HepG2 (cell line): ENCODE data around the gene SLC28A1. TPM values are rescaled to one million over a fixed set of nuclear protein-coding genes. Genes with fewer than 3 reads are reported as not detected.

ENCODE experiments used
- ATAC-seq: fragments of 200-7000 bp; cut with Tn5 transposase; 3 replicates; pipeline ENCODE4 v1.9.1; 2020; ENCODE audit warnings: mild to moderate bottlenecking, moderate library complexity
- BruUV-seq: library from RNA; stranded (reverse); fragments of 400-500 nt; replicated peaks from 2 replicates; lab custom pipeline; 2021; lab: Mats Ljungman, UMichigan
- CTCF ChIA-PET: fragments of 300-600 bp; formaldehyde crosslinking; extraction: SDS; loops from one replicate; lab custom pipeline; 2021; ENCODE audit warnings: low total read pairs, inconsistent platforms, low intra/inter-chr PET ratio; lab: Yijun Ruan, JAX
- POLR2A ChIA-PET: fragments of 350-600 bp; sonication (Branson Sonifier 250); formaldehyde crosslinking; loops from one replicate; lab custom pipeline; 2020; ENCODE audit warnings: antibody characterized with exemption, inconsistent platforms; lab: Yijun Ruan, JAX
- DNase-seq: peaks from one replicate; pipeline ENCODE4 v3.0.0-alpha.2; 2015; ENCODE audit warnings: low spot score
- FAIRE-seq: peaks from 3 replicates; lab custom pipeline; 2011; peaks lifted over from hg19 to GRCh38; lab: Jason Lieb, UNC
- H2AFZ ChIP-seq: one replicate; pipeline ENCODE4 v1.6.1; 2011; ENCODE audit warnings: low read length, inconsistent platforms
- H3K27ac ChIP-seq: fragments of 300-600 bp; 3 replicates; pipeline ENCODE4 v1.8.0; 2011; ENCODE audit warnings: mixed run types, mild to moderate bottlenecking, mixed read lengths, low read length, inconsistent platforms; ENCODE audit not compliant: insufficient read depth; ENCODE audit errors: extremely low read length
- H3K27me3 ChIP-seq, 2 experiments: fragments of 200-600 bp in 1 of 2; 2 replicates in 1 of 2; 3 replicates in 1 of 2; pipeline versions ENCODE4 v1.6.0 to v1.8.0; 2011; ENCODE audit warnings: low read length in 2 of 2, mild to moderate bottlenecking in 2 of 2, moderate library complexity in 2 of 2, inconsistent platforms in 1 of 2; ENCODE audit not compliant: insufficient read depth in 2 of 2, control insufficient read depth in 1 of 2
- H3K36me3 ChIP-seq, 2 experiments: fragments of 200-600 bp in 1 of 2; replicated peaks in 1 of 2; 2 replicates in 1 of 2; 3 replicates in 1 of 2; pipeline versions ENCODE4 v1.5.1 to v1.8.0; 2011; ENCODE audit warnings: low read length in 2 of 2, inconsistent platforms in 1 of 2; ENCODE audit not compliant: insufficient read depth in 2 of 2, control insufficient read depth in 1 of 2
- H3K4me1 ChIP-seq: 2 replicates; pipeline ENCODE4 v1.5.1; 2012; ENCODE audit warnings: low read length, inconsistent platforms; ENCODE audit not compliant: insufficient read depth
- H3K4me2 ChIP-seq: 2 replicates; pipeline ENCODE4 v1.6.0; 2011; ENCODE audit warnings: low read depth, low read length, inconsistent platforms
- H3K4me3 ChIP-seq, 3 experiments: fragments of 200-600 bp in 1 of 3; sonication (generic), shearing (Covaris generic) in 1 of 3; replicated peaks in 1 of 3; 2 replicates each; pipeline ENCODE4 v1.5.1; 2011 to 2016; ENCODE audit warnings: low read length in 3 of 3, inconsistent platforms in 2 of 3, low read depth in 2 of 3, mild to moderate bottlenecking in 2 of 3, control low read depth in 1 of 3, mixed read lengths in 1 of 3; ENCODE audit not compliant: insufficient read depth in 1 of 3
- H3K79me2 ChIP-seq: one replicate; pipeline ENCODE4 v1.6.1; 2011; ENCODE audit warnings: low read length, inconsistent platforms; ENCODE audit not compliant: insufficient read depth
- H3K9ac ChIP-seq: 2 replicates; pipeline ENCODE4 v1.6.0; 2011; ENCODE audit warnings: mild to moderate bottlenecking, low read depth, low read length, inconsistent platforms; ENCODE audit not compliant: insufficient read depth
- H3K9me3 ChIP-seq: 2 replicates; pipeline ENCODE4 v1.5.1; 2012; ENCODE audit warnings: mild to moderate bottlenecking, low read length
- H4K20me1 ChIP-seq: 2 replicates; pipeline ENCODE4 v1.6.0; 2011; ENCODE audit warnings: inconsistent platforms, mild to moderate bottlenecking, low read length, moderate library complexity; ENCODE audit not compliant: insufficient read depth
- CAMTA2 ChIP-seq: sonication (generic); formaldehyde crosslinking; IDR thresholded peaks from 2 replicates; pipeline ENCODE4 v1.4.0; 2020; ENCODE audit warnings: mild to moderate bottlenecking, missing genetic modification reagents, borderline replicate concordance
- MAFF ChIP-seq: IDR thresholded peaks from 2 replicates; pipeline ENCODE4 v1.6.1; 2011; ENCODE audit warnings: low read depth, low read length, improper control_type of control experiment
- SALL1 ChIP-seq: sonication (generic); formaldehyde crosslinking; IDR thresholded peaks from 2 replicates; pipeline ENCODE4 v1.8.0; 2022; ENCODE audit warnings: mild to moderate bottlenecking, missing genetic modification reagents
- SIX4 ChIP-seq: sonication (generic); formaldehyde crosslinking; IDR thresholded peaks from 2 replicates; pipeline ENCODE4 v1.4.0; 2020; ENCODE audit warnings: missing genetic modification reagents
- STAG1 ChIP-seq: sonication (generic); formaldehyde crosslinking; IDR thresholded peaks from 2 replicates; pipeline ENCODE4 v1.4.0; 2020; ENCODE audit warnings: missing genetic modification reagents
- TARDBP ChIP-seq: sonication (generic); formaldehyde crosslinking; IDR thresholded peaks from 2 replicates; pipeline ENCODE4 v1.8.0; 2022; ENCODE audit warnings: mild to moderate bottlenecking, missing genetic modification reagents
- ZNF460 ChIP-seq: sonication (generic); formaldehyde crosslinking; IDR thresholded peaks from 2 replicates; pipeline ENCODE4 v1.5.1; 2020; ENCODE audit warnings: missing genetic modification reagents, mild to moderate bottlenecking, borderline replicate concordance
- ZNF503 ChIP-seq: sonication (generic); formaldehyde crosslinking; IDR thresholded peaks from 2 replicates; pipeline ENCODE4 v1.4.0; 2020; ENCODE audit warnings: missing genetic modification reagents
- WGBS: methylation state at CpG from one replicate; pipeline ENCODE4 v1.1.6; 2017; ENCODE audit warnings: low lambda C conversion rate; 5-methylcytosine and 5-hydroxymethylcytosine counted together
- in situ Hi-C: cut with HindIII; loops from 2 replicates; pipeline ENCODE4 v1.10.0; 2017; ENCODE audit warnings: low pct_unique_long_range_greater_than_20kb; ENCODE audit not compliant: extremely low pct_ligation_motif_present
- intact Hi-C: fragments of 100-400 bp; cut with micrococcal nuclease; formaldehyde crosslinking; loops from one replicate; pipeline ENCODE4 v1.10.0; 2022; ENCODE audit not compliant: unreplicated experiment
- polyA plus RNA-seq, 8 experiments: library from polyadenylated mRNA; depleted of rRNA in 3 of 8; stranded (reverse) in 7 of 8; unstranded in 1 of 8; fragments of >200 nt; fragmentation: Illumina TruSeq in 4 of 8; extraction: Trizol in 4 of 8; gene quantifications; 2 replicates each; pipeline versions ENCODE4 v1.2.1 to v1.2.3, GENCODE V29; 2011 to 2016; ENCODE audit warnings: low read depth in 4 of 8, missing spikeins in 1 of 8, mixed read lengths in 1 of 8; ENCODE audit not compliant: insufficient read depth in 1 of 8
- total RNA-seq, 5 experiments: library from RNA; depleted of rRNA; stranded (reverse); fragments of >200 nt; fragmentation: Illumina TruSeq; extraction: Trizol; gene quantifications; 2 replicates each; pipeline ENCODE4 v1.2.3, GENCODE V29; 2016; ENCODE audit warnings: low read depth in 1 of 5

The SLC28A1 gene
- total and polyA plus RNA-seq, 2 of the 13 experiments (the other 11 are each of a cell fraction or from before 2014, with no cell fraction given): 0.31 to 5.8 TPM

- TF ChIP-seq ZNF503 (CRISPR knock-in tag) (no peak), SIX4 (no peak), STAG1 (no peak), CAMTA2 (CRISPR knock-in tag) (no peak), TARDBP (no peak)
These were observed 996 bp upstream of the SLC28A1 start (continued) for GRCh38 chr15:84883466-84883865.

- Histone ChIP-seq H3K9ac (peak overlapping the region; percentile 57; the same call in 1 of the 2 replicates), H3K4me3 (peak overlapping the region; percentile 28 to 69 (median 48); a peak in 3 of 6 replicates), H4K20me1 (no peaks in the 10 kb centered on the region), H3K9me3 (no peaks in the 10 kb centered on the region), H3K36me3 (no peaks in the 10 kb centered on the region), H2AFZ (peak overlapping the region; percentile 34), H3K27me3 (no peaks in the 10 kb centered on the region; a peak in 1 of 5 replicates), H3K4me1 (peaks cover 64% of the 10 kb centered on the region), H3K4me2 (peak overlapping the region; percentile 90), H3K27ac (peak overlapping the region; percentile 73), H3K79me2 (no peaks in the 10 kb centered on the region)
- ATAC-seq (no peak), FAIRE-seq (no peak), DNase-seq (no peak)
- POLR2A ChIA-PET: no interaction called here
- intact Hi-C loops (loop anchor here (2.0 kb wide), 1 partner anchor 43 kb away; no protein-coding TSS in a partner anchor), in situ Hi-C loops (no loop called here)
- BruUV-seq: TSS peak; percentile 51
- CTCF ChIA-PET: no interaction called here
- 49% methylated on average over 7 of the region's 7 CpGs for WGBS
- TF ChIP-seq MAFF (no peak), ZNF460 (CRISPR knock-in tag) (peak; percentile 2; the same call in 1 of the 2 replicates), SALL1 (no peak)
These were observed 1.3 kb downstream of the SLC28A1 start for GRCh38 chr15:84885801-84886200.
